Esophagus muscularis mucosa (tissue), 4 donors: Measurements from ENCODE around the gene SCAF8.

ENCODE experiments used
- CTCF ChIP-seq, 3 experiments: fragments of 200-600 bp in 2 of 3; fragments of 450-650 bp in 1 of 3; sonication (generic) in 2 of 3; IDR thresholded peaks; one replicate each; pipeline ENCODE4 v1.5.1; 2017 to 2019; ENCODE audit warnings: antibody characterized with exemption in 3 of 3, mild to moderate bottlenecking in 2 of 3, moderate library complexity in 1 of 3
- EP300 ChIP-seq: sonication (generic); formaldehyde crosslinking; IDR thresholded peaks from one replicate; pipeline ENCODE4 v1.6.1; 2017; ENCODE audit warnings: antibody characterized with exemption
- POLR2A ChIP-seq: fragments of 450-650 bp; IDR thresholded peaks from one replicate; pipeline ENCODE4 v1.6.1; 2017; ENCODE audit warnings: antibody characterized with exemption, moderate library complexity, mild to moderate bottlenecking, low read depth
- POLR2AphosphoS5 ChIP-seq, 2 donors: sonication (generic); formaldehyde crosslinking; IDR thresholded peaks; one replicate each; pipeline ENCODE4 v1.6.1; 2017; ENCODE audit warnings: antibody characterized with exemption in 2 of 2

GRCh38 chr6:154683756-154684523 lies 49.3 kb upstream of the SCAF8 start:
- TF ChIP-seq CTCF (IDR thresholded peaks at IDR 0.05), result no peak
- no peak for TF ChIP-seq POLR2A
- no peak for TF ChIP-seq POLR2AphosphoS5 (IDR thresholded peaks at IDR 0.05)
- no peak for TF ChIP-seq EP300
